ENCODE measurements around the gene TMEM132C.

DNA sequence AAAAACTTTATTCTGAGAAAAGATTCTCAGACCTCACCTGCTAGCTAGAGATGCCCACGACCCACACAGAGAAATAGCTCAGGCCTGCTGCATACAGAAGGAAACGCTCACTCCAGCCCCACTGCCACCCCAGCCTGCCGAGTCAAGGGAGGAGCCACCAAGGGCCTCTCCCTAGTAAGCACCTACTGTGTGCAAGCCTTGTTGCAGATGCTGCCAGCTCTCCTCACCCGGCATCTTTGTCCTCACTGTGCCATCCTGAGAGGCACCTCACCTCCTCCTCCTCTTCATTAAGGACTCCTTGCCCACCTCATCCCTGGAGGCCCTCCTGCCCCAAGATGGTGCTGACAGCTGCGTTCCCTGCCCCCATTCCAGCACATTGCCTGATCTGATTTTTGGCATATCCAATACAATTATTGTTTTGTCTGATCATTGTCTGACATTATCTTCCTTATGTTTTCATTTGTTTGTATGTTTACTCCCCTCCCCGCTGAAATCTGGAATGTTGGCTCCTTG is 359.9 kb downstream of the TMEM132C start:
- TF ChIP-seq, protein P1, sequence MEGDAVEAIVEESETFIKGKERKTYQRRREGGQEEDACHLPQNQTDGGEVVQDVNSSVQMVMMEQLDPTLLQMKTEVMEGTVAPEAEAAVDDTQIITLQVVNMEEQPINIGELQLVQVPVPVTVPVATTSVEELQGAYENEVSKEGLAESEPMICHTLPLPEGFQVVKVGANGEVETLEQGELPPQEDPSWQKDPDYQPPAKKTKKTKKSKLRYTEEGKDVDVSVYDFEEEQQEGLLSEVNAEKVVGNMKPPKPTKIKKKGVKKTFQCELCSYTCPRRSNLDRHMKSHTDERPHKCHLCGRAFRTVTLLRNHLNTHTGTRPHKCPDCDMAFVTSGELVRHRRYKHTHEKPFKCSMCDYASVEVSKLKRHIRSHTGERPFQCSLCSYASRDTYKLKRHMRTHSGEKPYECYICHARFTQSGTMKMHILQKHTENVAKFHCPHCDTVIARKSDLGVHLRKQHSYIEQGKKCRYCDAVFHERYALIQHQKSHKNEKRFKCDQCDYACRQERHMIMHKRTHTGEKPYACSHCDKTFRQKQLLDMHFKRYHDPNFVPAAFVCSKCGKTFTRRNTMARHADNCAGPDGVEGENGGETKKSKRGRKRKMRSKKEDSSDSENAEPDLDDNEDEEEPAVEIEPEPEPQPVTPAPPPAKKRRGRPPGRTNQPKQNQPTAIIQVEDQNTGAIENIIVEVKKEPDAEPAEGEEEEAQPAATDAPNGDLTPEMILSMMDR (IDR thresholded peaks at IDR 0.05), result no peak
- TF ChIP-seq POLR2AphosphoS5 (IDR thresholded peaks at IDR 0.05) (no peak), POLR2A (IDR thresholded peaks at IDR 0.05) (no peak), EP300 (IDR thresholded peaks at IDR 0.05) (no peak)

All from sigmoid colon (tissue), 4 donors.